Right renal pelvis (tissue), 4 donors: ENCODE data around the gene RAD21L1. TPM values are rescaled to one million over a fixed set of nuclear protein-coding genes. Genes with fewer than 3 reads are reported as not detected.

Experiments
- polyA plus RNA-seq, 4 donors: library from polyadenylated mRNA; unstranded; fragments of 120-200 nt; gene quantifications; one replicate each; pipeline ENCODE4 v1.2.1, GENCODE V29; 2013; ENCODE audit not compliant: insufficient read length in 4 of 4

Gene RAD21L1
- polyA plus RNA-seq, 4 donors, result not detected

Other genes with a start within 250 kb of the RAD21L1 start
- gene RSPO4, start 223.7 kb upstream of the RAD21L1 start, polyA plus RNA-seq, result 1 to 10 TPM in 3 of 4 donors, under 1 TPM in 1; 0.96 to 1.7 (median 1.6) TPM
- gene PSMF1, start 107.4 kb upstream of the RAD21L1 start, polyA plus RNA-seq, result 100 to 1,000 TPM; 131 to 153 (median 144) TPM
- gene TMEM74B, start 41.1 kb upstream of the RAD21L1 start, polyA plus RNA-seq, result 1 to 10 TPM; 2.3 to 4.0 (median 3.4) TPM
- gene C20orf202, start 22.6 kb upstream of the RAD21L1 start, polyA plus RNA-seq, result under 1 TPM; 0.24 to 0.44 (median 0.35) TPM
- 1 to 10 TPM; 2.7 to 3.2 (median 2.9) TPM for gene SNPH, start 40.2 kb downstream of the RAD21L1 start, polyA plus RNA-seq
- 1 to 10 TPM; 1.7 to 3.8 (median 2.4) TPM for gene SDCBP2, start 103.1 kb downstream of the RAD21L1 start, polyA plus RNA-seq
- 100 to 1,000 TPM; 362 to 409 (median 396) TPM for gene FKBP1A, start 167.0 kb downstream of the RAD21L1 start, polyA plus RNA-seq
- gene NSFL1C, start 240.8 kb downstream of the RAD21L1 start, polyA plus RNA-seq, result 100 to 1,000 TPM in 2 of 4 donors, 10 to 100 TPM in 2; 93.9 to 110 (median 103) TPM